Upper lobe of right lung (tissue), 1 donor: ENCODE data around the gene ALKBH6. TPM values are rescaled to one million over a fixed set of nuclear protein-coding genes. Genes with fewer than 3 reads are reported as not detected.

Experiments
- ATAC-seq: fragments of 200-7000 bp; cut with Tn5 transposase; one replicate; pipeline ENCODE4 v1.9.1; 2020; ENCODE audit warnings: mild to moderate bottlenecking, moderate library complexity
- DNase-seq: peaks from one replicate; pipeline ENCODE4 v3.0.0-alpha.2; 2020
- H3K27ac ChIP-seq: fragments of 200-600 bp; one replicate; pipeline ENCODE4 v1.8.0; 2022
- H3K27me3 ChIP-seq: fragments of 200-600 bp; one replicate; pipeline ENCODE4 v1.8.0; 2022; ENCODE audit warnings: mild to moderate bottlenecking
- H3K36me3 ChIP-seq: fragments of 200-600 bp; one replicate; pipeline ENCODE4 v1.8.0; 2022
- H3K4me1 ChIP-seq: fragments of 200-600 bp; one replicate; pipeline ENCODE4 v1.8.0; 2022
- H3K4me3 ChIP-seq: fragments of 200-600 bp; one replicate; pipeline ENCODE4 v1.8.0; 2022; ENCODE audit warnings: mild to moderate bottlenecking
- H3K9me3 ChIP-seq: fragments of 200-600 bp; one replicate; pipeline ENCODE4 v1.8.0; 2022
- CTCF ChIP-seq: fragments of 200-600 bp; IDR thresholded peaks from one replicate; pipeline ENCODE4 v1.8.0; 2022; ENCODE audit warnings: antibody characterized with exemption
- intact Hi-C: fragments of 100-400 bp; cut with DNase I; formaldehyde crosslinking; loops from one replicate; pipeline ENCODE4 v1.11.0; 2022
- long read RNA-seq: library from polyadenylated mRNA; unstranded; transcript quantifications from one replicate; pipeline ENCODE4 v2.0.0, GENCODE V29; 2021
- total RNA-seq: library from RNA; stranded (reverse); fragmentation: NEBNext Ultra II Directional; extraction: Animal tissue kit (Norgen Biotek cat#: 25700); gene quantifications from one replicate; pipeline ENCODE4 v1.2.1, GENCODE V29; 2021
- donor health status: DM: no; HTN: yes; CAD: no; lungs with severe emphysema.

ALKBH6 gene
- 18.7 TPM for total RNA-seq
- long read RNA-seq, partial matches to known transcripts = 3 of 17 reads
- long read RNA-seq, other reads (novel, unspliced or antisense) = 8 of 17 reads

GRCh38 chr19:36014012-36014924 lies at the start of gene ALKBH6:
ALKBH6 (minus strand) TSS chr19:36014213; CDS start chr19:36013397, 816 bp downstream.
- TF ChIP-seq CTCF = no peak
- ATAC-seq = peak; percentile 98
- H3K9me3 ChIP-seq = no peaks in the 10 kb centered on the region
- H3K4me1 ChIP-seq = peaks cover 17% of the 10 kb centered on the region
- peak within 1 kb of the TSS; percentile 92 for H3K27ac ChIP-seq
- H3K4me3 ChIP-seq = peak within 1 kb of the TSS; percentile 72
- no peaks in the 10 kb centered on the region for H3K36me3 ChIP-seq
- peak; percentile 100 for DNase-seq
- intact Hi-C loops = no loop called here
- H3K27me3 ChIP-seq = no peaks in the 10 kb centered on the region

- H3K27ac ChIP-seq = no peak overlapping the region
- intact Hi-C loops = no loop called here
- ATAC-seq (no peak), DNase-seq (no peak)
- H3K4me1 ChIP-seq = no peaks in the 10 kb centered on the region
- H3K9me3 ChIP-seq = no peaks in the 10 kb centered on the region
- TF ChIP-seq CTCF = no peak
- no peaks in the 10 kb centered on the region for H3K36me3 ChIP-seq
- H3K27me3 ChIP-seq = no peaks in the 10 kb centered on the region
- no peak overlapping the region for H3K4me3 ChIP-seq
These were observed 47.4 kb upstream of the ALKBH6 start for GRCh38 chr19:36061367-36061766.

DNA sequence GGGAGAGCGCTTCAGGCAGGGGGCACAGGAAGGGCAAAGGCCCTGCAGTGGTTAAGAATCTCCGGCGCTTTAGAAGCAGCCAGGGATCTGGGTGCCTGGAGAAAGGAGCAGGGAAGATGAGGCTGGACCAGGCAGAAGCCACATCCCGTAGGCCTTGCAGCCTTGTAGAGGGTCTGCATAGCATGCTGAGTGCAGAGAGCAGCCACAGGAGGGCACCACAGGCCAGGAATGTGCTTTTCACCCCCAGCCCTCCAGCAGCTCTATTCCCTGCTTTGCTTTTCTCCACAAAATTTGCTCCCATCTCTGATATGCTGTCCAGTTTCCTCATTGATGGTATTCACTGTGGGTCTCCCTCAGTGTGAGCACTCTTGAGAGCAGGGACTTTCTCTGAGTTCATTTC lies 46.4 kb upstream of the ALKBH6 start:
- no peaks in the 10 kb centered on the region for H3K36me3 ChIP-seq
- DNase-seq = no peak
- peak; percentile 44 for TF ChIP-seq CTCF

GRCh38 chr19:36059180-36059910 lies 45.3 kb upstream of the ALKBH6 start:
- H3K27ac ChIP-seq = no peak overlapping the region
- TF ChIP-seq CTCF = no peak
- ATAC-seq = no peak
- no peaks in the 10 kb centered on the region for H3K9me3 ChIP-seq
- no peak overlapping the region for H3K4me3 ChIP-seq
- H3K27me3 ChIP-seq = no peaks in the 10 kb centered on the region
- no peaks in the 10 kb centered on the region for H3K36me3 ChIP-seq
- no peak for DNase-seq
- H3K4me1 ChIP-seq = peaks cover 5% of the 10 kb centered on the region
- intact Hi-C loops = no loop called here

More for the DNA sequence above, 46.4 kb upstream of the ALKBH6 start:
- intact Hi-C loops = no loop called here
- Histone ChIP-seq H3K4me1 (peaks cover under 1% of the 10 kb centered on the region), H3K27me3 (no peaks in the 10 kb centered on the region), H3K9me3 (no peaks in the 10 kb centered on the region), H3K4me3 (no peak overlapping the region), H3K27ac (no peak overlapping the region)
- ATAC-seq = peak; percentile 80

DNA sequence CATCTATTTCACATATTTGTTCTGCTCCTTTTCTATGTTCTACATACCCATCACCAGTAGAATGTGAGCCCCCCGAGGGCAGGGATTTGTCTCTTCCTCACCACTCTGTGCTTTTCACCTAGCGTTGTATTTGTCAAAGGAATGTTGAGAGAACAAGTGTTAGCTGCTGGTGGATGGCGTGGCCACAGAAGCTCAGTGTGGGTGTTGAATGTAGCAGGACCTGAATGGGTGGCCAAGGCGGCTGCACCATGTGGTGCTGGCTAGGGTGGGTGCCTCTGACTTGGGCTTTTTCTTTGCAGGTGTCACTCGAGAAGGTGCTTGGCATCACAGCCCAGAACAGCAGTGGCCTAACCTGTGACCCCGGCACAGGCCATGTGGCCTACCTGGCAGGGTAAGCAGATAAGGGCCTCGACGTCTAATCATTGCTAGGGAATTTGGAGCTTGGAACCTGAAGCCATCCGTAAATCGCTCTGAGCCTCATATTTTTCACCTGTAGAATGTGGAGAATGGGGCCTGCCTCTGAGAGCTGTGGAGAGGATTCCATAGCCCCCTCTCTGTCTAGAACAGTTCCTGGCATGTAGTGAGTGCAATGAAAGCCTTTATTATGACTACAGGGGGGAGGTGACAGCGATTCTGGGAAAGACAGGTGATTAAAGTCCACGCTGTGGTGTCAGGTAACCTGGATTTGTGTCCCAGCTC lies 44.6 kb upstream of the ALKBH6 start:
- no peaks in the 10 kb centered on the region for H3K9me3 ChIP-seq
- DNase-seq (no peak), ATAC-seq (no peak)
- no peak overlapping the region for H3K27ac ChIP-seq
- no peak for TF ChIP-seq CTCF
- H3K4me1 ChIP-seq = peaks cover 5% of the 10 kb centered on the region
- intact Hi-C loops = no loop called here
- H3K4me3 ChIP-seq = no peak overlapping the region
- no peaks in the 10 kb centered on the region for H3K27me3 ChIP-seq
- no peaks in the 10 kb centered on the region for H3K36me3 ChIP-seq
